Parathyroid adenoma (tissue), 2 donors: ENCODE measurements around the gene MAN1B1.

Source experiments
- H2AFZ ChIP-seq: fragments of 300-600 bp; sonication (generic); one replicate; pipeline ENCODE4 v1.7.0; 2017; ENCODE audit warnings: antibody characterized with exemption, mild to moderate bottlenecking
- H3K27ac ChIP-seq: fragments of 300-600 bp; sonication (generic); one replicate; pipeline ENCODE4 v1.7.0; 2017
- H3K27me3 ChIP-seq: fragments of 300-600 bp; sonication (generic); one replicate; pipeline ENCODE4 v1.7.0; 2017; ENCODE audit warnings: low read length; ENCODE audit not compliant: control insufficient read depth, insufficient read depth
- H3K36me3 ChIP-seq: fragments of 300-600 bp; sonication (generic); one replicate; pipeline ENCODE4 v1.7.0; 2017; ENCODE audit warnings: low read length; ENCODE audit not compliant: control insufficient read depth, insufficient read depth
- H3K4me1 ChIP-seq: fragments of 300-600 bp; sonication (generic); one replicate; pipeline ENCODE4 v1.7.0; 2017; ENCODE audit warnings: control low read depth
- H3K4me2 ChIP-seq: fragments of 300-600 bp; sonication (generic); one replicate; pipeline ENCODE4 v1.7.0; 2017; ENCODE audit warnings: low read length
- H3K4me3 ChIP-seq: fragments of 300-600 bp; sonication (generic); one replicate; pipeline ENCODE4 v1.7.0; 2017; ENCODE audit warnings: low read depth, low read length
- H3K79me2 ChIP-seq: fragments of 300-600 bp; sonication (generic); one replicate; pipeline ENCODE4 v1.7.0; 2017; ENCODE audit warnings: control low read depth
- H3K9ac ChIP-seq: fragments of 300-600 bp; sonication (generic); one replicate; pipeline ENCODE4 v1.7.0; 2017; ENCODE audit warnings: mild to moderate bottlenecking
- H3K9me3 ChIP-seq: fragments of 300-600 bp; sonication (generic); one replicate; pipeline ENCODE4 v1.7.0; 2017; ENCODE audit warnings: low read length; ENCODE audit not compliant: control insufficient read depth
- TF ChIP-seq, protein P1 (sequence below): fragments of 300-600 bp; sonication (generic); IDR thresholded peaks from one replicate; pipeline ENCODE4 v1.7.0; 2017; ENCODE audit warnings: antibody characterized with exemption, mild to moderate bottlenecking
- donor health status: primary hyperparathyroidism.

The MAN1B1 gene

DNA sequence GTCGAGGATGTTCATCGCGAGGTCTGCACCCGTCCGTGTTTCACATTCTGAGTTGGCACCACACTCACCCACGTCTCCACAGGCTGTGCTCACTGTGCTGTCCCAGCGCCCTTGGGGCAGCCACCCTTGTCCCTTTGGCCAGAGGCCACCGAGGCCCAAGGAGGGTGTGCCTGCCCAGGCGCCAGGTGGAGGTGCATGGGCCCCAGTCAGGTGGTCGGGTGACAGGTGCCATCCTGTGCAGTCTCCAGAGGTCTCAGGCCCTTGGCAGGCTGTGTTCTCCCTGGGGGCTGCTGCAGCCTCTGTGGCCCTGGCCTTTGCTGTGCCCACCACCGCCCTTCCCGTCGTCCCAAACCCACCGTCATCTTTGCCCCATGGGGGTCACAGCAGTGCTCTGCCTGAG, 12.4 kb downstream of the MAN1B1 start:
- Histone ChIP-seq H3K4me1 (no peaks in the 10 kb centered on the region), H2AFZ (no peak overlapping the region), H3K27me3 (no peaks in the 10 kb centered on the region), H3K36me3 (no peaks in the 10 kb centered on the region), H3K27ac (no peak overlapping the region), H3K4me3 (no peak overlapping the region), H3K4me2 (no peak overlapping the region), H3K9me3 (no peaks in the 10 kb centered on the region), H3K9ac (no peak overlapping the region), H3K79me2 (no peaks in the 10 kb centered on the region)
- TF ChIP-seq, protein P1, sequence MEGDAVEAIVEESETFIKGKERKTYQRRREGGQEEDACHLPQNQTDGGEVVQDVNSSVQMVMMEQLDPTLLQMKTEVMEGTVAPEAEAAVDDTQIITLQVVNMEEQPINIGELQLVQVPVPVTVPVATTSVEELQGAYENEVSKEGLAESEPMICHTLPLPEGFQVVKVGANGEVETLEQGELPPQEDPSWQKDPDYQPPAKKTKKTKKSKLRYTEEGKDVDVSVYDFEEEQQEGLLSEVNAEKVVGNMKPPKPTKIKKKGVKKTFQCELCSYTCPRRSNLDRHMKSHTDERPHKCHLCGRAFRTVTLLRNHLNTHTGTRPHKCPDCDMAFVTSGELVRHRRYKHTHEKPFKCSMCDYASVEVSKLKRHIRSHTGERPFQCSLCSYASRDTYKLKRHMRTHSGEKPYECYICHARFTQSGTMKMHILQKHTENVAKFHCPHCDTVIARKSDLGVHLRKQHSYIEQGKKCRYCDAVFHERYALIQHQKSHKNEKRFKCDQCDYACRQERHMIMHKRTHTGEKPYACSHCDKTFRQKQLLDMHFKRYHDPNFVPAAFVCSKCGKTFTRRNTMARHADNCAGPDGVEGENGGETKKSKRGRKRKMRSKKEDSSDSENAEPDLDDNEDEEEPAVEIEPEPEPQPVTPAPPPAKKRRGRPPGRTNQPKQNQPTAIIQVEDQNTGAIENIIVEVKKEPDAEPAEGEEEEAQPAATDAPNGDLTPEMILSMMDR, result no peak

DNA sequence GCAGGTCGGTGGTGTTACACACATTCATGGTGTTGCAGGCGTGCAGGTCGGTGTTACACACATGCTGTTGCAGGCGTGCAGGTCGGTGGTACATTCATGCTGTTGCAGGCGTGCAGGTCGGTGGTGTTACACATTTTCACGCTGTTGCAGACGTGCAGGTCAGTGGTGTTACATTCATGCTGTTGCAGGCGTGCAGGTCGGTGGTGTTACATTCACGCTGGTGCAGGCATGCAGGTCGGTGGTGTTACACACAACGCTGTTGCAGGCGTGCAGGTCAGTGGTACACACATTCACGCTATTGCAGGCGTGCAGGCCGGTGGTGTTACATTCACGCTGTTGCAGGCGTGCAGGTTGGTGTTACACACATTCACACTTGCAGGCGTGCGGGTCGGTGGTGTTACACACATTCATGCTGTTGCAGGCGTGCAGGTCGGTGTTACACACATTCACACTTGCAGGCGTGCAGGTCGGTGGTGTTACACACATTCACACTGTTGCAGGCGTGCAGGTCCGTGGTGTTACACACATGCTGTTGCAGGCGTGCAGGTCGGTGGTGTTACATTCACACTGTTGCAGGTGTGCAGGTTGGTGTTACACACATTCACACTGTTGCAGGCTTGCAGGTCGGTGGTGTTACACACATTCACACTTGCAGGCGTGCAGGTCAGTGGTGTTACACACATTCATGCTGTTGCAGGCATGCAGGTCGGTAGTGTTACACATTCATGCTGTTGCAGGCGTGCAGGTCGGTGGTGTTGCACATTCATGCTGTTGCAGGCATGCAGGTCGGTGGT, 16.6 kb downstream of the MAN1B1 start:
- Histone ChIP-seq H3K9ac (no peak overlapping the region), H3K36me3 (no peaks in the 10 kb centered on the region), H3K9me3 (no peaks in the 10 kb centered on the region), H3K27ac (no peak overlapping the region), H3K4me1 (no peaks in the 10 kb centered on the region), H2AFZ (no peak overlapping the region), H3K4me2 (no peak overlapping the region), H3K4me3 (no peak overlapping the region), H3K79me2 (no peaks in the 10 kb centered on the region), H3K27me3 (no peaks in the 10 kb centered on the region)
- TF ChIP-seq, protein P1, result no peak

DNA sequence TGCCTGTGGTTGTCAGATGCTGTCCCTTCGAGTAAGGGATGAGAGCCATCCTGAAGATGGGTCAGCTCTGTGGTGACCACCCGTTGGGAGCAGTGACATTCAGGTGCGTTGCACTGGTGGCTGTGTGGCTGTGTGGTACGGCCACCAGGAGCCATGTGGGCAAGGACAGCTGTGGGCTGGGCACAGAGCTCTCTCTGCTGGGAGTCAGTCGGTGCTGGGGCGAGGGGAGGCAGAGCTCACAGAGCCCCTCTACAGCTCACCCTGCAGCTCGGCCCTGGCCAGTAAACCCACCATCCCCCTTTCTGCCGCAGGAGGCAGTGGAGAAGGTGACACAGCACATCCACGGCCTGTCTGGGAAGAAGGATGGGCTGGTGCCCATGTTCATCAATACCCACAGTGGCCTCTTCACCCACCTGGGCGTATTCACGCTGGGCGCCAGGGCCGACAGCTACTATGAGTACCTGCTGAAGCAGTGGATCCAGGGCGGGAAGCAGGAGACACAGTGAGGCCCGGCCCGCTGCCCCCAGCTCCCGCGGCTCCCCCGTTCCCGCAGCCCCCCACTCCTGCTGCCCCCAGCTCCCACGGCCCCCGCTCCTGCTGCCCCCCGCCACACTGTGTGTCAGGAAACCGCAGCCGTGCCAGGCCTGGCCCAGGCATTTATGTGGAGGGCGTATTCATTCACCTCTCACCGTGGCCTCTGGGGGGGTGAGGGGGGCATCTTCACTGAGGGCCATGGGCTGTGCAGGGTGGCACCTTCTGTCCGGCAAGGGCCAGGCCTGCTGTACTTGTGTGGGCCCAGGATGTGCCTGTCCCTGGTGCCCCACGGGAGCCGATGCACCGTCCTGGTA, 19.3 kb downstream of the MAN1B1 start:
- no peaks in the 10 kb centered on the region for H3K4me1 ChIP-seq
- H3K79me2 ChIP-seq, result no peaks in the 10 kb centered on the region
- H2AFZ ChIP-seq, result no peak overlapping the region
- H3K4me3 ChIP-seq, result no peak overlapping the region
- TF ChIP-seq, protein P1, result no peak
- H3K9me3 ChIP-seq, result no peaks in the 10 kb centered on the region
- H3K9ac ChIP-seq, result no peak overlapping the region
- no peak overlapping the region for H3K27ac ChIP-seq
- no peak overlapping the region for H3K4me2 ChIP-seq
- H3K27me3 ChIP-seq, result no peaks in the 10 kb centered on the region
- no peaks in the 10 kb centered on the region for H3K36me3 ChIP-seq

DNA sequence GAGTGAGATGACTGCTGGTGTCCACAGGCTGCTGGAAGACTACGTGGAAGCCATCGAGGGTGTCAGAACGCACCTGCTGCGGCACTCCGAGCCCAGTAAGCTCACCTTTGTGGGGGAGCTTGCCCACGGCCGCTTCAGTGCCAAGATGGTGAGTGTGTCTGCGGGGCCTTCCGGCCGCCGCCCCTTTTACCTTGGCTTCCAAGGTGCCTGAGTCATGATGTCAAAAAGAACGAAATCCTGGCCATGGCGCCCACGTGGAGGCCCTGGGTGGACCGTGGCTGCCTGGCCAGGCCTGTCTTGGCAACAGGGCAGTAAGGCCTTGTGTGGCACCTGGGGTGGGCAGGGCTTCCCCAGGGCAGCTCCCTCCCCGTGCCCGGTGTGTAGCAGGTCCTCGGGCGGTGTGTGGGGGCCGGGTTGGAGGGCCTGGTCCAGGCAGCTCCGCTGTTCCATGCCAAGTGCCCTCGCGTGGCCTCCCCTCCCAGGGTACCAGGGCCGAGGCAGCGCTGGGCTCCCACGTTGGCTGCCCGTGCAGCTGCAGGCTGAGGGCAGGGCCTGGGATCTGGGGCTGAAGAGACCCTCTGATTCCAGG, 20.0 kb downstream of the MAN1B1 start:
- H3K27ac ChIP-seq, result no peak overlapping the region
- no peaks in the 10 kb centered on the region for H3K4me1 ChIP-seq
- H3K4me2 ChIP-seq, result no peak overlapping the region
- H3K36me3 ChIP-seq, result no peaks in the 10 kb centered on the region
- no peaks in the 10 kb centered on the region for H3K27me3 ChIP-seq
- no peak overlapping the region for H3K4me3 ChIP-seq
- no peaks in the 10 kb centered on the region for H3K9me3 ChIP-seq
- no peak overlapping the region for H3K9ac ChIP-seq
- no peaks in the 10 kb centered on the region for H3K79me2 ChIP-seq
- no peak overlapping the region for H2AFZ ChIP-seq
- TF ChIP-seq, protein P1, result no peak
